Amniotic stem cell (primary cell): ENCODE data around the gene TLCD2.
"Not testable (repeated sequence)": the region's sequence is repeated elsewhere in the genome, so short reads cannot be mapped to it uniquely, and the experiment has no call there.

Experiments used
- DNase-seq: peaks from one replicate; lab custom pipeline; 2025; lab: John Stamatoyannopoulos, UW

TLCD2 gene

DNA sequence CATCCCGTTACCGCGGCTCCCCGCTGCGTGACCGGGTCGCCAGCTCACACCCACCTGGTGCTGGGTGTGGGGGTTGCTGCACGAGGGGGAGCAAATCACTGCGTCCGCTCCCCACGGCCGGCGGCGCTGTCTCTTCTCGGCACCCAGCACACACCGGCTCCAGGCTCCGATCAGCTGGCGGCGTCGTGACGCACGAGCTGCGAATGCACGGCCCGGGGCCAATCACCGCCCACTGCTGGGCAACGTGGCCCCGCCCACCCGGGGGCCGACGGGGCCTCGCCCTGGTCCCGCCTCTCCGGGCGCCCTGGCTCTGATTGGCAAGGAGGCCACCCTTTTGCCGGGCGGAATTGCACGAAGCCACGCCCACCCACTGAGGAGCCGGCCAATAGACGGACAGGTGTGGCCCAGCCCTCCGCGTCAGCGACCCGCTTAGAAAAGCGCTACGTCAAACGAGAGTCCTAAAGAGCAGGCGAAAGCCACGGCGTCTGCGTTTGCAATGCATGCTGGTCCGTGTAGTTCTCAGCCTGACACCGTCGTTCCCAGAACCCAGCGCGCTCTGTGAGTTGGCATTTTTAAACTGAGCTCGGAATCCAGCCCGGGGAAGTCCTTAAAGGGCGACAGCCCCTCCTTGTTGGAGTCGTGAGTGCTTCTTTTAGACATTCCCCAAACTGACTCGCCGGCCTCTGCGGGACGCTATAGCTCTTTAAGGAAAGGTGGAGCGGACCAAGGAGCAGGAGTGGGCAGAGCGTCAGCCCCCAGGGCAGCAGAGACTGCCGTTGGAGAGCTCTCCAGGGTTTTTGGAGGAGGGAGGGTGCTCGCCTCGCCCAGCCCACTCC is 6.1 kb upstream of the TLCD2 start:
- peak; percentile 100 for DNase-seq

DNA sequence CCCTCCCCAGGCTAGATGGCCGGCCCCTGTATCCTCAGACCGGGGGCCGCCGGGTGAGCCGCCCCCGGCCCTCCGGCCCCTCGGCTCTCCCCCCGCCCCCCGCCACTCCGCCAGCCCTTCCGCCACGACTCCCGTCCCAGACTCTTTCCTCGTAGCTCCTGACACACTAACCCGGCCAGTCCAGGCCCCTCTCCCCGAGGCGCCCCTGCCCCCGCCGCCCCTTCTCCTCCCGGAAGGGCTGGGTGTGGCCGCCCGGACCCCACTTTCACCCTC is 5.6 kb upstream of the TLCD2 start:
- DNase-seq = no peak

DNA sequence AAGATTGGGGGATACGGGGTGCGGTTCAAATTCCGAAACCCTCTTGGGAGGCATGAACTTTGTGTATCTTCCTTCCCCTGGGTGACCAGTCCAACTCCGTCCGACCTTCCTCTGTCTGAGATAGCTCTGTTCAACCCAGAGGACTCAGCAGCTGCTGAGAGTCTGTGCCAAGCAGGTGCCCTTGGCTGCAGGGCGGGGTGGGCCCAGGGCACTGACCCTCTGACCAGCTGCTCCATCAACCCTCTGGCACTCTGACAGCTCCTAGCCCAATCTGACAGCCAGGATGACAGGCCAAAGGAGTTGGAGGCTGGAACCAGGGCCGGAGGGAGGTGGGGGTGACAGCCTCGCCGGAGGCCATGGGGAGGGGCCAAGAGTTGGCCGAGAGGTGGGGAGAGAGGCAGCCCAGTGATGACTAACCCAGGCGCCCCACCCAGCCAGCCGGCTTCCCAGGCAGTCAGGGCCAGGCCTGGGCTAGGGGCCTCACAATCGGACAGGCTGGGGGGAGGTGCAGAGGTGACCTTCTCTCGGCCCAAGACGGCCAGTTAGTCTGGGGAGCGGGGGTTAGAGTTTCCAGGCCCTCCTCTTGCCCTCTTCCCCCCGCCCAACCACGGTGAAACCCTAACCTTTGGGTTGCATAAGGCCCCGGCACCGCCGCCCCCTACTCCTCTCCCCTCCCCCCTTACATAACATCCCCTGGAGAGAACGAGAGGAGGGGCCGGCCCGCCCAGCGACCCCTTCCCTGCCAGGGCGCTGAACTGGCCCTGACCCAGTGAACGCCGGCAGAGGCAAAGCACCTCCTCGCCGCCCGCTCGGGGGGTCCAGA is 5.0 kb upstream of the TLCD2 start:
- DNase-seq = peak; percentile 77

DNA sequence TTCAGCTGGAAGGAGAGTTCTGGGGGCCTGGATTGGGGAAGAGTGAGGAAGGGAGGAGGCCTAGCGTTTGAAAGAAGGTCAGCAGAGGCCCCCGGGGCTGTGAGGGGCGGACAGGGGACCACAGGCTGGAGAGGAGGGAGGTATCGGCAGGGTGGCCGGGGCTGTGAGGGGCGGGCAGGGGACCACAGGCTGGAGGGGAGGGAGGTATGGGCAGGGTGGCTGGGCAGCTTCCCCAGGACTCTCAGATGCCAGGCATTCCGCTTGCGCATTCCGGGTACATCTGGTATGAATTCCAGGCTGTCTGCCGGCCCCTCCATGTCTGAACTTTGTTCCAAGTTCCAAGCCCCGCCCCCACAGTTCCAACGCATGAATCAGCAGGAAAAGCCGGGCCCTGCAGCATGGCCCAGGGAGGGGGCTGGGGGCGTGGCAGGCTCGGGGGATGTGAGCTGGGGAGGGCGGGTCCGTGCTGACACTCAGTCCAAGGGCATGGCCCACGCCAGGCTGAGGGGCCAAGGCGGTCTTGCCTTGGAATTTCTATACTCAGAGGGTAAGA is 4.3 kb upstream of the TLCD2 start:
- peak; percentile 97 for DNase-seq

DNA sequence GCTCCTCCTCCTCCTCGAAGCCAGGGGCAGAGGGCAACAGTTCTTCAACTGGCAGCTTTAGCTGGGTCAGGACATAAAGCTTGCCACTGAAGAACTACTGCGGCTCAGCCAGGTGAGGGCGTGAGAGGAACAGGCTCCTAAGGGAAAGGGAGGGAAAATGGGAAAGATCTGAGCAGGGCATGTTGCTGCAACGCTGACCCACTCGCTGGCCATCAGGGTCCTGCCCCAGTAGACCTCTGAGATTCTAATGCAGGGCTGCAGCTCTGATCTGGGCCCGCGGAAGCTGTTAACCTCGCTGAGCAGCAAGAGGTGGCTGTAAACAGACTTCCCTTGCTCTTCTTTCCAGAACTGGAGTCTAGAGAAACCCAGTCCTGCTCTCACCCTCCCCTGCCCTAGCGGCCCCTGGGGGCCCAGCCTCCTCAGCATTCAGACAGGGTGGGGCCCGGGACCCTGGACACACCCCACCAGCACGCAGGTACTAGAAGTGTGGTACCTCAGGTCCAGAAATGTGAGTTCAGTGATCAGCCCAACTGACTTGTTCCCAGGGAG is 3.8 kb upstream of the TLCD2 start:
- DNase-seq = no peak

DNA sequence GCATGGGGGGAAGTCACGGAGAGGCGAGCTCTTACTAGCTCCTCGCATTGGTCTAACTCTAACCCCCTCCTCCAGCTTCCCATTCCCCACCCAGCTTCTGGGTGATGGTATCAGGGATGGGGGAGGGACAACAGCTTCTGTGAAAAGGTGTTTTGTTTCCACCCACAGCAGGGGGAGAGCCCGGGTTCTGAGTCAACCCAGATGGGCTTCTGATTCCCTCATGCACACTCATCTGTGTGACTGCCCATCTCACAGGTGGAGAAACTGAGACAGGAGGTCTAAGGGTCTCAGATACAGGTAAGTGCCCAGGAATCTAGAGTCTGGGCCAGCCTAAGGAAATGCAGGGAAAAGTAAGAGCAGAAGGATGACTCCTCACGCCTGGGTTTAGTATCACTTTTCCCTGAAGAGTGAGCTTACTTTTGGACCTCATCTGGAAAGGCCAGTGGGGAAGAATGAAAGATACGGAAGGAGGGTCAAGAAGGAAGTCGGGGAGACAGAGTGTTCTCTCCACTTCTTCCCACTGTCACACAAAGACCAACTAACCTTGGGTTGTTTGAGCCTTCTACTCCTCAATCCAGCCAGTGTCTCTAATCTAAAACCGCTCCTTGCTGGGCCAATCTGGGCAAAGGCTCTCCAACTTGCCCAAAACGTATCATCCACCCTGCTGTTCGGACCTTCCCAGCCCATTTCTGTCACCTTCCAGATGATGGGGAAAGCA is 3.1 kb upstream of the TLCD2 start:
- DNase-seq = no peak

DNA sequence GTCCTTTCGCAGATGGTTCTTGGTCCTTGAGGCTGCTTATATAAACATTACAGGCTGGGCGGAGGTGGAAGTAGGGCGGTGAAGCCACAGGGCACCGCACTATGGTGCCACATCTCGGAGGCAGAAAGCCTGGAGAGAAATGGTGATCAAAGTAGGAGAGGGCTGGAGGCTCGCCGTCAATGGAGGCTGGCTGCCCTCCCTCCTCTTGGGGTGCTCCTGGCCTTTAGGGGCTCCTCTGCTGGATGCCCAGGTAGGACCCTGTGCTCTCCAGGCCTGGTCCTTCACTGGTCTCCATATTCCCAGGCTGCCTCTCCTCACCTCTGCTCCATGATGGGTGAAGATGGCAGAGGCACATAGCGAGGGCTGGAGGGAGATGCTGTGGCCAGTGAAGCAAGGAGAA is 2.1 kb upstream of the TLCD2 start:
- no peak for DNase-seq

DNA sequence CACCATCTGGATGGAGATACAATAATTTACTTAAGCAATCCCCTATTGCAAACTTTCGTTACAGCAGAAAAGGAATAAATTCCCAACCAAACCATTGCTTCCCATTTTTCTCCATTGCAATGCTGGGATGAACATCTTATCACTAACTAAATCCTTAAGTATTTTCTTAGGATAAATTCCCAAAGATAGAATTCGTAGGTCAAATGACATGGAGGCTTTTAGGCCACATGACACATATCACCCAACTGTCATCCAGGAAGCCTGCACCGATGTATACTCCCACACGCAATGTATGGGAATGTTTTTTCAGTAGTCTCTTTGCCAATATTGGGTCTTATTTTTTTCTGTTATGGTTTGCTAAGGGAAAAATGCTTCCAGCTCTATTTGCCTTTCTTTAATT is 1.6 kb upstream of the TLCD2 start:
- no peak for DNase-seq

DNA sequence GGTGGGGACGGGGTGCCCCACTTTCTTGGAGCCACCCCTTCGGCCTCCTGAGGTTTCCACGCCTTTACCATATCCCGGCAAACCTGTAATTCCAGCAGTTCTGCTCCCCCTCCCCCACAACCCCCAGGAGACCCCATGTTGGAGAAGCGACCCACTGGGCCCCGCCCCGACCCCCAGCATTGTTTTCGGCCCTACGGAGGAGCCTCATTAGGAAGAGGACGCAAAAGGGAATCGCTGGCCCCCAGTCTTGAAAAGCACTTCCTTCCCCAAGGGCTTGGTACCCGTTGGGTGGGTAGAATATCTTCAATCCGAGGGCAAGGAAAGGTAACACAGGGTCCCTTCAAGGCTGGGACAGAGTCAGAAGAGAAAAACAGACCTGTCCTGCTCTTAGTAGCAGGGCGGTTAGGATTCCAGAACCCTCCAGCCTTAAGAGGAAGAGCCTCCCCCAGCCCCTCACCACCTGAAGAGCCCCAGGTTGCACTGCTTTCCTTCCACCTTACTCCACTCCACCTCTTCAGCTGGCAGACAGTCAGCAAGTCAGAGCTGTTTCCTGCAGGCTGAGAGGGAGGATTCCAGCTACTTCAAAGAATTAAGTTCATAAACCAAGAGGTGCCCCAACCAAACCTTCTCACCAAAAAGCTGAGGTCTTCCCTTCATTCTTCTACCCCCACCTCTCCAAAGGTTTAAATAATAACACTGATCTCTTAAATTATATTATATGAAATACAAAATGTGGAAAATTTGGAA is 803 bp upstream of the TLCD2 start:
- no peak for DNase-seq

DNA sequence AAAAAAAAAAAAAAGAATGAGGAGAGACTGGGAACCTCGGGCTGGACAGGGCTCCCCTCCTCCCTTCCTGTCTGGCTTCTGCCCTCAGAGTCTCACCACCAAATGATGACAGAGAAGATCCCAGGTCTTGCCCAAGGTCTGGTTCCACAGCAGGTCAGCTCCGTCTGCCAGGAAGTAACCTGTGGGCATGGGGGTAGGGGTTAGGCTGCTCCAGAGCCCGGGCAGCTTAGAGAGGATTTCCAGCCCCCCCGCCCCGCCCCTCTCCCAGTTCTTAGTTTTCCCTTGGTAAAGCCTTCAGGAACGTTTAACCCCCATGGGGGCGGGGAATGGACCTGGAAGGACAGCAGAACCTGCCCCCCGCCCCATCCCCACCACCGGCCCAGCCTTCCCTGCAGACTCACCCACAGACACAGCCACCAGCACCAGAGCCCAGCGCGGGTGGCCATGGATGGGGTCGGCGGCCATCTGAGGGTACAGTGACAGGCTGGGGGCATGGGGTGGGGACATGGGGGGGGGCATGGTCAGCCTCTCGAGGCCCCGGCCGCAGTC is 700 bp downstream of the TLCD2 start:
- DNase-seq = no peak

DNA sequence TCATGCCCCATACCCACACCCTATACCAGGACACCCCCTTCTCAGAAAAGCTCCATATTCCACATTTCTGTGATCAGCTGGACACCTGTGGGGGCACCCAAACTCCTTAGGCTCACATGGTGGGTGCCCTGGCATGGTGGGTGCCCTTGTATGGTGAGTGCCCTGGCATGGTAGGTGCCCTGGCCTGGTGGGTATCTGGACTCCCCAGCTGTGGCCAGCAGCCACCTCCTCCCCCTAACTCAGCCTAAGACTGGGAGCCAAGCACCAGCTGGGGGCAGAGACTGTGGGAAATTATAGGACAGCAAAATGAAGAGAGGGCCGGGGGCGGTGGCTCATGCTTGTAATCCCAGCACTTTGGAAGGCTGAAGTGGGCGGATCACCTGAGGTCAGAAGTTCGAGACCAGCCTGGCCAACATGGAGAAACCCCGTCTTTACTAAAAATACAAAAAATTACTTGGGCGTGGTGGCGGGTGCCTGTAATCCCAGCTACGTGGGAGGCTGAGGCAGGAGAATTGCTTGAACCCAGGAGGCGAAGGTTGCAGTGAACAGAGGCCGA is 1.3 kb downstream of the TLCD2 start:
- not testable (repeated sequence) for DNase-seq

DNA sequence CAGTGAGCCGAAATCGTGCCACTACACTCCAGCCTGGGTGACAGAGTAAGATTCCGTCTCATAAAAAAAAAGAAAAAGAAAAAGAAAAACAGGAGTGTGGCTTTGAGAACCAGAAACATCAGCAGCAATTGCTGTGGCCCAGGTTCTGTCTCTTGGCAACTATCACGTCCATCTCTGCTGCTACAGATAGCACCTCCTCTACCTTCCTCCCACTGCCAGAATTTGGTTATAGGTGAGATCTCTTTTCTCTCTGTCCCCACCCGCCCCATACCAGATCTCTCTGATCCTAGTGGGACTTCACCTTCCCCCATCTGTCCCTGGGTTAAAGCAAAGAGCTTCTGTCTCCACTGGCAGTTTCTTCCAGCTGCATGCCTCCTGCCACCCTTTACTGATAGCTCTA is 3.1 kb downstream of the TLCD2 start:
- DNase-seq = no peak

DNA sequence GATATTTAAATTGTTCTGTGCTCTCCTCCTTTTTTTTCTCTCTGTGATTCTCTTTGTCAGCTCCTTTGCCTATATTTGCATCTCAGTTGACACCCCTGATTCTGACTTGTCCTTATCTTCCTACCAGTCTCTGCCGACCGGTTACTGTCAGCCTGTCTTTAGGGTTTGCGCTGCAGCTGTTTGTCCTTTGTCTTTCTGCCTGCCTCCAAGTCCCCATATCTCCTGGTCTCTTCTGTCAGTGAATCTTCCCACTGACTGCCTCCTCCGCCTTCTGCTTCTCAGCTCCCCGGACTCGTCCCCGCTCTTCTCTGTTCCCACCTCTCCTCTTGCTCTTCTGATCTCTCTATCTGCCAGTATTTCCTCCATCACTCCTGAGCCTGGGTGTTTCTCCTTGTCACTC is 5.2 kb downstream of the TLCD2 start:
- DNase-seq = no peak

DNA sequence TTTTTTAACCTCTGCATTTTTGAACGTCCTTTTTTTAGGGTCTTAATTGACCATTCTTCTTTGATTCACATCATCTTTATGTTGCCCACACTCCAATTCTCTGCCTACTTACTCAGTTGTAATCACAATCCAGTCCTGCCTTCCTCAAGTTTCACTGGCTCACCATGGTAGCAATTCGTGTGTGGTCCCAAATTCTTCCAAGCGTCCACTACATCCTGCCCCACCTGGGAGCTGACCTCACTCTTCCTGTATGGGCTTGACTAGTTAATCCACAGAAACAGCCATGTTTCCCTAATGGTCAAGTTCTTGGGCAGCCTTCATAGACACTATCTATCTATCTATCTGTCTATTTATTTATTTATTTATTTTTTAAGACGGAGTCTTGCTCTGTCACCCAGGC is 7.1 kb downstream of the TLCD2 start:
- no peak for DNase-seq

DNA sequence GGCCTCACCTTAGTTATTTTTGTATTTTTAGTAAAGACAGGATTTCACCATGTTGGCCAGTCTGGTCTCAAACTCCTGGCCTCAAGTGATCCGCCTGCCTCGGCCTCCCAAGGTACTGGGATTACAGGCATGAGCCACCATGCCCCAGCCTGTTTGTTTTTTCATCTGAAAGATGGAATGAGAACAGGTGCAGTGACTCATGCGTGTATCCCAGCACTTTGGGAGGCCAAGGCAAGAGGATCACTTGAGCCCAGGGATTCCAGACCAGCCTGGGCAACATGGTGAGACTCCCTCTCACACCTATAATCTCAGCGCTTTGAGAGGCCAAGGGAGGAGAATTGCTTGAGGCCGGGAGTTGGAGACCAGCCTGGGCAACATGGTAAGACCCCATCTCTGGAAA is 10.3 kb downstream of the TLCD2 start:
- DNase-seq = not testable (repeated sequence)

DNA sequence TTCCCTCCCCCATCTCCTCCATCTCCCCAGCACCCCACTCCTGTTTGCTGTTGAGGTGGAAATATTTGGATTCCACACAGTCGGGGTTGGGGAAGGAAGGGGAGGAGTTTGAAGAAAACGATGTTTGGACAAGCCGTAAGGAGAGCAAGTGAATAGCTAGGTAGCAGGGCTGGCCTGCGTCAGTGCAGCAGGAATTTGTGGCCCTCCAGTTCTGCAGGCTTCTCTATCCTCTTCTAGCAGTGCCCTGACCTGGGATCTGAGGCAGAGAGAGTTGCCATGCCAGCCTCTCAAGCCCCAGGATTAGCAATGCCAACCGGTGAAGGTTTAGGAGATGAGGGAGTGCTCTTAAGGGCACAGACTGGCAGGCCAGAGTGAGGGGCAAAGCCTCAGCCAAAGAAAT is 12.5 kb downstream of the TLCD2 start:
- DNase-seq = no peak

DNA sequence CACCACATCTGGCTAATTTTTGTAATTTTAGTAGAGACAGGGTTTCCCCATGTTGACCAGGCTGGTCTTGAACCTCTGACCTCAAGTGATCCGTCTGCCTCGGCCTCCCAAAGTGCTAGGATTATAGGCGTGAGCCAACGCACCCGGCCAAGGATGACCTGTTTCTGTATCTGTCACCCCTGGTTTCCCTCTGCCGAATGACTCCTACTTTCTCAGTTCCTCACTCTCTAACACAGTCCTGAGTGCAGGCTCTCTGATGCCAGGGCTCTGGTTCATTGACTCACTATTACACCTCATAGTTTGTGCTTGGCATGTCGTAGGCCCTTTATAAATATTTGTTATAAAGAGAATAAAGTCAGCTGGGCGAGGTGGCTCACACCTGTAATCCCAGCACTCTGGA is 14.8 kb downstream of the TLCD2 start:
- DNase-seq = no peak

DNA sequence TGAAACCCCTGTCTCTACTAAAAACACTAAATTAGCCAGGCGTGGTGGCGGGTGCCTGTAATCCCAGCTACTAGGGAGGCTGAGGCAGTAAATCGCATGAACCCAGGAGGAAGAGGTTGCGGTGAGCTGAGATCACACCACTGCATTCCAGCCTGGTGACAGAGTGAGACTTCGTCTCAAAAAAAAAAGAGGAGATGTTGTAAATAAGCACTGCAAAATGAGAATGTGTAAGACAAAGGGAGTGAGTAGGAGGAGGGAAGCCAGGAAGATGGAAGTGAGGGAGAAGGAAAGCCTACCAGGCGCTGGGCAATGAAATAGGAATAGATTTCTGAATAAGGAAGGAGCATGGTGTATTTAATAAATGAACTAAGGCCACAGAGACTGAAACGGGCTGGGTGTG is 16.8 kb downstream of the TLCD2 start:
- DNase-seq = no peak

DNA sequence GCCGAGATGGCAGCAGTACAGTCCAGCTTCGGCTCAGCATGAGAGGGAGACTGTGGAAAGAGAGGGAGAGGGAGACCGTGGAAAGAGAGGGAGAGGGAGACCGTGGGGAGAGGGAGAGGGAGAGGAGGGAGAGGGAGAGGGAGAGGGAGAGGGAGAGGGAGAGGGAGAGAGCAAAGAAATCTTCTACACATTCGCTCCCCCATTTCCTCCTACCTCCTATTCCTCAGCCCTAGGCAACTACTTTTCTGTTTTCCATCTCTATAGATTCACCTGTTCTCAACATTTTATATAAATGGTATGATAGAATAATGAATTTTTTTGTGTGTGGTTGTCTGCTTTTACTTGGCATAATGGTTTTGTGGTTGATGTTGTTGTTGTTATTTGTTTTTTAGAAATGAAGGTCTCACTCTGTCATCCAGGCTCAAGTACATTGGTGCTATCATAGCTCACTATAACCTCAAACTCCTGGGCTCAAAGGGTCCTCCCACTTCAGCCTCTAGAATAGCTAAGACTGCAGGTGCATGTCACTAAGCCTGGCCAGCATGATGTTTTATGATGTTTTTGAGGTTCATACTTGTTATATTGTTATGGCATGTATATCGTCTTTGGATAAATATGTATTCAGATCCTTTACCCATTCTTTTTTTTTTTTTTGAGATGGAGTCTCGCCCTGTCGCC is 19.5 kb downstream of the TLCD2 start:
- DNase-seq = no peak

DNA sequence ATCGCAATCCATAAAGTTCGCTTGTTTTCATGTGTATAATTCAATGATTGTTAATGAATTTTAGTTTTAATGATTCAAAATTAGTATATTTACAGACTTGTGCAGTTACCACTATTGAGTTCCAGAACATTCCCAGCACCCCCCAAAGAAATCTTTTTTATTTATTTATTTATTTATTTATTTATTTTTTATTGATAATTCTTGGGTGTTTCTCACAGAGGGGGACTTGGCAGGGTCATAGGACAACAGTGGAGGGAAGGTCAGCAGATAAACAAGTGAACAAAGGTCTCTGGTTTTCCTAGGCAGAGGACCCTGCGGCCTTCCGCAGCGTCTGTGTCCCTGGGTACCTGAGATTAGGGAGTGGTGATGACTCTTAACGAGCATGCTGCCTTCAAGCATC is 21.8 kb downstream of the TLCD2 start:
- DNase-seq = not testable (repeated sequence)
